HTR-8/SVneo (cell line): Measurements from ENCODE around the gene SMYD3.
A peak's percentile ranks its signal among the peaks of the same experiment; 100 is the strongest.

Experiments used
- DNase-seq: peaks from one replicate; pipeline ENCODE4 v3.0.0; 2011; ENCODE audit warnings: low spot score, mixed read lengths; ENCODE audit not compliant: insufficient read length
- FAIRE-seq: peaks from 2 replicates; lab custom pipeline; 2011; peaks lifted over from hg19 to GRCh38; lab: Jason Lieb, UNC

SMYD3 gene

DNA sequence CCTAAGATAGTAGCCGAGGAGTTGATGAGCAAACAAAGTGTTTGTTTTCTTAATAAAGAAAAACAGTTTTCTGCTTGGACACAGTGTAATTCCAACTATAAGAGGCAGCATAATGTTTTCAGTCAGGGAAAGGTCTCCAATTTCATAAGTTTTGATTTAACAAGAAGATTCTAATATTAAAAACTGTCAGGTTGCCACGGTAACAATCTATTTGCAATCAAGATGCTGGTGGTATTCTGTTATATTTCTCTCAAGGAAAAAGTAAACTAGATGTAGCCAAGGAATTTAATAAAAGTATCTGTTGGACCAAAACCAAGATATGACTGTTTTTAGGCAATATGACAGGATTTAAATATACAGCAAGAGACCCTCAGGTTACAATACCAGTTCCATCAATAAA lies 211.7 kb downstream of the SMYD3 start:
- no peak for DNase-seq
- no peak for FAIRE-seq

DNA sequence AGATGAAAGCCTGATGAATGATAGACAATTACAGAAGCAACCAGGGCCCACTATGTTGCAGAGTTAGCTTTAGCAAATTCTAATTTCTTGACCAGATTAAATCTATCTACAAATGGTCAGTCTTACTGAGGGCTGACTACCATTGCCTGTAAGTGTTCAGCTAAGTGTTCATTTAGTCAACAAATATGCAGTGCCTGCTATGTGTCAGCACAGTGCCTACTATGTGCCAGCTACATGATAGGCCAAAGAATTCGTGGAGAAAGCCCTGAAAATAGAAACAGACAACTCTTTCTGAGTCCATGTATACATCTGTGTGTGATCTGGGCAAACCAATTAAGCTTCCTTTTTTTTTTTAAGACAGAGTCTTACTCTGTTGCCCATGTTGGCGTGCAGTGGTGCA lies 212.8 kb downstream of the SMYD3 start:
- FAIRE-seq (peak; percentile 16), DNase-seq (no peak)

DNA sequence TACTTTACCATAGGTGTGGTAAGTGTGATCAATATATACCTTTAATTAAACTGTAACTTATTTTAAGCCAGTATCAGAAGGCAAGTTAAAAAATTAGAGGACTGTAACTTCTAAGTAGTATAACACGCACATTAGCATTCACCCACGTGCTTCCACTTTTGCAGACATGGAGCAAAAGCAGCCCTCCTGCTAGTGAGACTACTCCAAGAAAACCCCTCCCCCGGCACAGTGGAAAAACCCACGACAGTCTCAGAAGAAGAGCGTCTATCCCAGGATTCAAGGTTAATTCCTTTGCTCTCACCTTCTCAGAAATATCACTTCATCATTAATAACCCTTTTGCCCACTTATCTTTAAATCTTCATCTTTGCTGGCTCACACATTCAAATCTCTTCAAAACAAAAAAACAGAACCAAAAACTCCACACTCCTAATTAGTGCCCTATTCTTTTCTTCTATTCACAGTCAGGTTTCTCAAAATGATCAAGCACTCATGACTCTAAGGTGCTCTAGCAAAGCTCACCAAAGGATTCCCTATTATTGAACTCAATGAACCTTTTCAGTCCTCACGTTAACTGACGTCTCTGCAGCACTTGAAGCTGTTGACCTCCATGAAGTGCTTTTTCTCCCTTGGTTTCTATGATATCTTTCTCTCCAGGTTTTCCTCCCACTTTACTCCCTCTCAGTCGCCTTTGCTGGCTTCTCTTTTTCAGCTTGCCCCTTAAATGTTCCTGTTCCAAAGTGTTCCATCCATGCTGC lies 213.5 kb downstream of the SMYD3 start:
- FAIRE-seq (no peak), DNase-seq (no peak)

DNA sequence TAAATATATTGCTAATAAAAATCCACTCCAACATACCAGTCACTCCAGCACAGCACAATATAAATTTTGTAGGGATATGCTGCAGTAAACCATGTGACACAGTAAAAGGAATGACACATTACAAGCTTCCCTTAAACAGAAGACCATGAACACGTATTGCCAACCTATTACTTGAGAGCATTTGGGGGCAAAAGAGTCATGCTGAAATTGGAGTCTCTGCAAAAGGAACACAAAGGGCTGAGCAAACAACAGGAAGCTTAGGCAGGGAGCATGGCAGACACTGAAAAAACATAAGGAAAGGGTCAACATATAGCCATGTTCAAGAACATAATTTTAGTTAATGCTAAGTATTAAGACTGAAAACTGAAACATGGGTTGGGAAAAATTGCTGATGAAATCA lies 214.5 kb downstream of the SMYD3 start:
- DNase-seq = no peak
- FAIRE-seq = no peak

DNA sequence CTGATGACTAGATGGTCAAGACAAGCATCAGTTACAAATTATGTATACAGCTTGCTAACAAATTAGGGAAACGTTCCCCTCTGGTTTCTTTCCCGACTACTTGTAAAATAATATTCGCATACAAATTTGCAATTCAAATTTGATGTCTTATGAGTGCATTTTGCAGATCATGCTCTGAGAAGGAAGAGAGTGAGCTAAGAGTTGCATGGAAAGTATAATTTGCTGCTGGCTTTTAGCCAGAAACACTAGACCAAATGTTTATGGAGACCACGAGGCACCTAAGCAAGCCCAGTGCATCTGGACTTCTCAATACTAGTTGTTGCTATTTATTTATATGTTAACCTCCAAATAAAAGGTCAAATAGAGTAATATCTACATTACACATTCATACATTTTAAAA lies 216.0 kb downstream of the SMYD3 start:
- DNase-seq = no peak
- no peak for FAIRE-seq

DNA sequence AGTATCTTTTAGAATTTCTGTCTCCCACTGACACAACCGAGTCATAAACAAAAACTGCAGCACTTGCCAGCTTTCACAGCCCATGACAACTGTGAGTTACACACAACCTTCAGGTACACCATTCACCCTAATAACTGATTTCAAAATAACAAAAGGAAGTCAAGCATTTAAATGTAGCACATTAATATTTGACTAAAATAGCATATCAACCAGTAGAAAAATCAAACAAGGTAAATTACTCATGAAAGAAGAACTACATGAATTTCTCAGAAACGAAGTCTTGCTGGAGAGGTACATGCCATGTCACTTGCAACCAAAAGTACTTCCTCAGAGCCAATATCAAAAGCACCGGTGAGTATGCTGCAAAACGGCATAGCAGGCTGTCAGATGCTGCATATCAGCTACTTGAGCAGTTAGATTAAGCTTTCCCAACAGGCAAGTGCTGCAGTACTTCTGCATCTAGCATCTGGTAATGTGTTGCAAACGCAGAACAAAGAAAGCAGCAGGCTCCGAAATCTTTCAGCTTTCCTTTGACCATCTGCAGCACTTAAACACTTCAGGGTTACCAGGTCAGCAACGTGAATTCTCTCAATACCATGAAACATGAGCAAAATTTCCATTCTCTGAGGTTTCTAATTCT lies 223.2 kb downstream of the SMYD3 start:
- no peak for FAIRE-seq
- no peak for DNase-seq

DNA sequence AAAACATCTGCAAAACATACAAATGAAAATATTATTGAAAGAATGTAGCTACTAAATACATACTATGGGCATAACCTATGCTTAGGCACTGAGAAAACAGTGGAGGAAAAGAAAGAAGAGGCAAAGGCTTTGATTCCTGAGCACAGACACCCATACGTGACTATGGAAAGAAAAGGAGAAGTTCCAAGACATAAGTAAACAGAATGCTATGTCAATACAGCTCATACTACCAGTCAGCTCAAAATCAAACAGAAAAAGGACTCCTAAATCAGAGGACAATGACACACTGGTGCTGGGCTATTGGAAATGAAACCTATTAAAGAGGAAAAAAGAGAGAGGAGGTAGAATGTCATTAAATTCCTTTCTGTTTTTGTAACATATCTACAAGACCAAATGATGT lies 225.4 kb downstream of the SMYD3 start:
- no peak for DNase-seq
- no peak for FAIRE-seq

DNA sequence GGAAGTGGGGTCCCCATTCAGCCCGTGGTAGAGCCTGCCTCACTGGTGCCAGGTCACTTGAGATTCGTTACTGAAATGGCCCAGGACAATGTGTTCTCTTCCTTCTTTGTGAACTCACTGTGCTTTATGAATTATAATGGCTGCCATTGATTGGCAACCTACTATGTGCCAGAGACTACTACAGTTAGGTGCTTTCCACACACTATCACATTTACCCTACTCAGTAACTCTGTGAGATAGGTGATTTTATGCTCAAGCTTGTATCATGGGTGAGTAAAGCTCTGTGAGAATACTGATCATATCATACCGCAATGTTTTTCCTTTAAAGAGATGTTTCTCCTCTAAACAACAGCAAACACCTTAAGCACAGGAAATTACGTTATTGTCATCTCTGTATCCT lies 225.9 kb downstream of the SMYD3 start:
- DNase-seq (no peak), FAIRE-seq (no peak)

DNA sequence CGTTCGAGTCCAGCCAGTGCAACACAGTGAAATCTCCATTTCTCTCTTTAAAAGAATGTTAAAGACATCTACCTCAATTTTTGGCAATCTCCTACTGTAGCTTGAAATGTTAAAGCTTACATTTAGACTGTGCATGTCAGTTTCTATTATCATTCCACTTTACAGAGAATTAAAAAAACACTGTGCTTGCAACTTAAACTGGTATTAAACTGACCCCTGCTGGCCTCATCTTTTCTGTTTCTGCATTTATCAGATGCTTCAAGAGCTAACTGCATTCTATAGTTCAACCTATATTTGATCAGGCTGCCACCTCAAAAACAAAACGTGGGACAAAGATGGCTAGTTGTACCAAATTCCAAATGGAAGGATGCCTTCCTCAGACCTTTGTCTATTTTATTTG lies 226.5 kb downstream of the SMYD3 start:
- FAIRE-seq (no peak), DNase-seq (peak; percentile 11)

DNA sequence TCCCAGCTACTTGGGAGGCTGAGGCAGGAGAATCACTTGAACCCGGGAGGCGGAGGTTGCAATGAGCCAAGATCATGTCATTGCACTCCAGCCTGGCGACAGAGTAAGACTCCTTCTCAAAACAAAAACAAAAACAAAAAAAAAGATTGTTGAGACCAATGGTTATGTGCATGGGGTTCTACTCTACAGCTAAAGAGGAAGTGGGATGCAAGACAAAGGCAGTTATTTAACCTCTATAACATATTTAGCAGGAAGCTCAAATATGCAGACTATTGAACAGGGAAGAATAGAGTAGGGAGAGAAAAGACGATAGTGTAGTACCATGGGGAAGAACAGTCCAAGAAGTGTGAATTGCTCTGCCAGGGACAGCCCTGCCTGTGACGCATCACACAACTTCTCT lies 227.7 kb downstream of the SMYD3 start:
- DNase-seq (no peak), FAIRE-seq (no peak)

DNA sequence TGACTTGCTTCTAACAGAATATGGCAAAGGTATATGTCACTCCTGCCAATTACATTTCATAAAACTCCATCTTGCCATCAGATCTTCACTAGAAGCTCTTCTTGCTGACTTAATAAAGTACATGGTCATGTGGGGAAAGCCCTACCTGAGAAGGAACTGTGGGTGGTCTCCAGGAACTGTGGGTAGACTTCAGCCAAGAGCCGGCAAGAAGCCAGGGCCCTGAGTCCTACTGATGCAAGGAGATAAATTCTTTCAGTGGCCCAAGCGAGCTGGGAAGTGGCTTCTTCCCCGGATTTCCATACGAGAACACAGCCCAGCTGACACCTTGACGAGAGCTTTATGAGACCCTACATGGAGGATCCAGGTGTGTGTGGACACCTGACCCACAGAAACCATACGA lies 228.7 kb downstream of the SMYD3 start:
- DNase-seq (no peak), FAIRE-seq (no peak)

DNA sequence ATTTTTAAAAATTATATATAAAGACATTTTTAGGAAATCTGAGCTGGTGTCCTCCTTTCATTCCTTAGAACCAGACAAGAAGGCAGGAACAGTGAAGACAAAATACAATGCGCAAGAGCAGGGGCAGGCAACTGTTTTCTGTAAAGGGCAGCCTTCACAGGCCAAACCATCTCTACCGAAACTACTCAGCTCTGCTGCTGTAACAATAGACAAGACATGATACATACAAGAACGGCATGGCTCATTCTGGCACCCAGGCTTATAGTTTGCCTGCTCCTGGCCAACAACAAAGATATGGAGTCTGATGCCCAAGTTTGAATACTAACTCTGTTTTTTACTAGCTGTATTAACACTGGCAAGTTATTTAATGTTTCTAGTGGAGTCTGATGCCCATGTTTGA lies 232.0 kb downstream of the SMYD3 start:
- FAIRE-seq = no peak
- DNase-seq = no peak

DNA sequence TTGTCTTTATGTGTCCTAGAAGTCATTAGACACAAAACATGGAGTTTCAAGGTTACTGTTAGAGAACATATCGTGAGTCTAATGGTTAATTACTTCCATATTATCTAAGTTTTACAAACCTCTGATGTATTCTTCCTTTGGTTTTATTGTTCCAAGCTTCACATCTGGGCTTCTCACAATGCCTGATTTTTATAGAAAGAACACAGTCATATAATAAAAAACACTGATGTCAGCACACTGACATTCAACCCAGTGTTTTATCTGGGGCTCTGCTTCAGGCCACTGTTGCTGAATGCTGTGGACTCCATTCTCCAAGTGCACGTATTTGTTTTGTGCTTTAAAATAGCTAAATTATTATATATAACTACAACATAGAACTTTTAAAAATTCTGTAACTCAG lies 232.9 kb downstream of the SMYD3 start:
- DNase-seq (no peak), FAIRE-seq (no peak)

DNA sequence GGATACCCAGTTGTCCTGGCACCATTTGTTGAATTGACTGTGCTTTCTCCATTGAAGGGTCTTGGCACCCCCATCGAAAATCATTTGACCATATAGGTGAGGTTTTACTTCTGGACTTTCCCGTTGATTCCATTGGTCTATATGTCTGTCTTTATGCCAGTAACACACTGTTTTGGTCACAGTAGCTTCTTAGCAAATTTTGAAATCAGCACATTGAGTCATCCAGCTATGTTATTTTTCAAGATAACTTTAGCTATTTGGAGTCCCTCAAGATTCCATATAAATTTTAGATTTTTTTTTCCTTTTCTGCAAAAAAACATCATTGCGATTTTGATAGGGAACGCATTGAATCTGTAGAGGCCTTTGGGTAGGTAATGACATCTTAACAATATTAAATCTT lies 235.6 kb downstream of the SMYD3 start:
- no peak for FAIRE-seq
- no peak for DNase-seq

DNA sequence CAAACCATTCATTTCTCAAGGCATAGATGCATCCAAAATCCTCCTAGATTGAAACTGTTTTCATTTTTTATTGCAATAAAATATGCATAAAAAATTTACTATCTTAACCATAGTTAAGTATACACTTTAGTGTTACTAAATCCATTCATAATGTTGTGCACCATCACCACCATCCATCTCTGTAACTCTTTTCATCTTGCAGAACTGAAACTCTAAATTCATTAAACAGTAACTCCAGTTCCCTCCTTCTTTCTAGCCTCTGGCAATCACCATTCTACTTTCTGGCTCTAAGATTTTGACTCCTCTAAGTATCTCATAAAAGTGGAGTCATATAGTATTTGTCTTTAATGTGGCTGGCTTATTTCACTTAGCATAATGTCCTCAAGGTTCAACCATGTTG lies 236.8 kb downstream of the SMYD3 start:
- no peak for FAIRE-seq
- no peak for DNase-seq

DNA sequence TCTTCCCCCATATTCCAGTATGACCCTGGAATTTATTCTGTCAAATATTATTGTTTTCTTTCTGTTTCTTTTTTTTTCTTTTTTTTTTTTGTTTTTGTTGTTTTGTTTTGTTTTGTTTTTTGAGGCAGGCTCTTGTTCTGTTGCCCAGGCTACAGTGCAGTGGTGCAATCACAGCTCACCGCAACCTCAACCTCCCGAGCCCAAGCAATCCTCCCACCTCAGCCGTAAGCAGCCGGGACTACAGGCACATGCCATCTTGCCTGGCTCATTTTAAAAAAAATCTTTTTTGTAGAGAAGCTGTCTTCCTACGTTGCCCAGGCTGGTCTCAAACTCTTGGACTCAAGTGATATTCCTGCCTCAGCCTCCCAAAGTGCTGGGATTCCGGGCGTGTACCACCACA lies 237.6 kb downstream of the SMYD3 start:
- FAIRE-seq (no peak), DNase-seq (no peak)

DNA sequence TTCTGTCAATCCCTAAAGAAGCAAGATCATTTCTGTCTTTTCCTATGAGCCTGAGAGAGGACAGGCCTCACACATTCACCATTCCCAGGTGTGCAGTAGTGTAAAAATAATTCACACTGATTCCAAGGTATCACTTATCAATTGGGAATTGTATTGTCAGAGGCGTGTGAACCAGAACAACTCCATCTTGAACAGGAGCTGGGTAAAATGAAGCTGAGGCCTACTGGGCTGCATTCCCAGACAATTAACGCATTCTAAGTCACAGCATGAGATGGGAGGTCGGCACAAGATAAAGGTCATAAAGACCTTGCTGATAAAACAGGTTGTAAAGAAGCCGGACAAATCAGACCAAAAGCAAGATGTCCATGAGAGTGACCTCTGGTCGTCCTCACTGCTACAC lies 239.2 kb downstream of the SMYD3 start:
- FAIRE-seq (no peak), DNase-seq (no peak)

DNA sequence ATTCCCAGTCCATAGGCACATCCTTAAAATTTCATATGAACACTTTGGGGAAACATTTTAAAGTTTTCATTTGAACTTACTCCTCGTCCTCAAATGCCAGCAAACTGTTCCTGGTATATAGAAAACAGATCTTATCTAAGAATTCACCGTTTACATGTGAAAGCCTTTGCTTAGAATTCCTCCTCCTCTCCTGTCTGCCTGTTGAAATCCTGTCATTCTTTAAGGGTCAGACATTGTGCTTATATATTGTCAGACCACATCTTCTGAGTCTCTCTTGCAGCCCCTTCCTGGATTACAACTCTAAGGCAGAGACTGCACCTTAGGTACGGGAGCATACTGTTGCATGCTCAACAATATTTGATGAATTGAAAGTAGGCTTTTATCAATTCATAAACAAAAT lies 239.7 kb downstream of the SMYD3 start:
- DNase-seq = no peak
- FAIRE-seq = no peak

DNA sequence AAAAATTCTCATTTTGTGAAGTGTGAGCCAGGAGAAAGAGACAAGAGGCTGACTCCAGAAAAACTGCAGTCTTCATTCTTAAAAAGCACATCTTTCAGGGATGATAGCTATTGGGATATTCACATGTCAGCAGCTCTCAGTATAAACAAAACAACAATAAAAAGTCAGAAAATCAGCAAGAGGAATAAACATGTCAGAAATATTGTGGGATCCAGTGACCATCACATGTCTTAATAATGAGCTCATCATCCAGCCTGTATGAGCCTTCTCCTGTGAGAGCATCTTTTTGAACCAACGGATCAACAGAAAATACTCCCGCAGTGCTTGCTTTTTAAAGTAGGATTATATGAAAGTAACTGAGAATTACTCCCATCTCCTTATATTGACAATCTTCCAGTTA lies 241.6 kb downstream of the SMYD3 start:
- FAIRE-seq = no peak
- DNase-seq = no peak

DNA sequence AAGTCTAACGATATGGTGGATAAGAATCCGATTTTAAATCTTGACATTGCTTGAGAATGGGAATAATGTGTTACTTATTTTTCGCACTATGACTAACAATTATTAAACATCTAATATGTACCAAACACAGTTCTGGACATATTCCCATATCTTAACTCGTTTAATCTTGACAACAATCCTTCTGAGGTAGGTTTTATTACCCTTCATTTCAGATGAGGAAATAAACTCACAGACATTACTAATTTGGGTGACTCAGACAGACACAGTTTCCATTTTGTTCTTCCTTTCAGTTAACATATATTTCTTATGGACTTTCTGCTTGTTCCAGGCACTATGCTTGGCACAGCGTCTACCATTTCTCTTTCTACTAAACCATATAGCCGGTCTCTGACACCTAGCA lies 244.8 kb downstream of the SMYD3 start:
- no peak for FAIRE-seq
- DNase-seq = no peak

DNA sequence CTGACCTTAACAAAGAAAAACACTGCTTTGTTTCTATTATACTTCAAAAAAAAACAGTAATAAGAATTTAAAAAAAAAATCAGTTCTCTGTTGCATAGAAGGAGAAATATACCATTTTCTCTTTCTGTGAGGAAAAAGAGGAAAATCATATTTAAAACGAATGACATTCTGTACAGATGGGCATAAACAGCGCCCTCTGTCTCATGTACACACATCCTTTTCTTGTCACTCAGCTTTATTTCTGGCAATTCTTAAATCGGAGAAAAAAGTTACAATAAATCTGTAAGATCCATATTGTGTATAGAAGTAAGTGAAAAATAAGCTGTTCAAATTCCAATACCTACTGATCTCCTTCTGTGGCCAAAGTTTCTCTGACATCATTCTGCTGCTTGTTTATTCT lies 245.4 kb downstream of the SMYD3 start:
- DNase-seq (no peak), FAIRE-seq (no peak)

DNA sequence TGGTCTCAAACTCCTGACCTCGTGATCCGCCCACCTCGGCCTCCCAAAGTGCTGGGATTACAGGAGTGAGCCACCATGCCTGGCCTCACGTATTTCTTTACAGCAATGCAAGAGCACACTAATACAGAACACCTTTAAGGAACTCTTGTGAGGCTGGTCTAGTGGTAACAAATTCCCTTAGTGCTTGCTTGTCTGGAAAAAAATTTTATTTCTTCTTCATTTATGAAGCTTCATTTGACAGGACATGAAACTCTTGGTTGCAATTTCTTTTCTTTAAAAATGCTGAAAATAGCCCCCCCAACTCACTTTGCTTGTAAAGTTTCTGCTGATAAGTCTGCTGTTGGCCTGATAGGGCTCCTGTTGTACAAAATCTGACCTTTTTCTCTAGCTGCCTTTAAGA lies 248.8 kb downstream of the SMYD3 start:
- DNase-seq (no peak), FAIRE-seq (no peak)
